PC-3 (cell line): ENCODE measurements around the gene DUSP2. TPM values are rescaled to one million over a fixed set of nuclear protein-coding genes. Genes with fewer than 3 reads are reported as not detected.
A peak's percentile ranks its signal among the peaks of the same experiment; 100 is the strongest.

Experiments used
- ATAC-seq: fragments of 200-7000 bp; cut with Tn5 transposase; 2 replicates; pipeline ENCODE4 v1.9.1; 2020; ENCODE audit warnings: mild to moderate bottlenecking, moderate library complexity
- BruUV-seq: library from RNA; stranded (reverse); fragments of 400-500 nt; replicated peaks from 2 replicates; lab custom pipeline; 2021; lab: Mats Ljungman, UMichigan
- CTCF ChIA-PET: fragments of 300-600 bp; sonication (Branson Sonifier 250); formaldehyde crosslinking; loops from one replicate; lab custom pipeline; 2022; ENCODE audit warnings: antibody characterized with exemption; lab: Charles Lee
- POLR2A ChIA-PET: fragments of 300-600 bp; sonication (Branson Sonifier 250); formaldehyde crosslinking; loops from one replicate; lab custom pipeline; 2022; ENCODE audit warnings: antibody characterized with exemption; ENCODE audit not compliant: unreplicated experiment; lab: Charles Lee
- DNase-seq: peaks from one replicate; pipeline ENCODE4 v3.0.0-alpha.2; 2015
- H2AFZ ChIP-seq: fragments of 300-600 bp; sonication (generic); 2 replicates; pipeline ENCODE4 v1.6.0; 2016; ENCODE audit warnings: antibody characterized with exemption, low read length
- H3F3A ChIP-seq: fragments of 300-600 bp; sonication (generic); one replicate; pipeline ENCODE4 v1.6.0; 2017; ENCODE audit warnings: antibody characterized with exemption, low read length, control low read depth, mild to moderate bottlenecking; ENCODE audit not compliant: unreplicated experiment
- H3K27ac ChIP-seq: fragments of 300-600 bp; sonication (generic); 2 replicates; pipeline ENCODE4 v1.5.1; 2016; ENCODE audit warnings: mild to moderate bottlenecking, low read length
- H3K27me3 ChIP-seq: fragments of 300-600 bp; sonication (generic); 2 replicates; pipeline ENCODE4 v1.6.1; 2016; ENCODE audit warnings: low read length, mixed read lengths
- H3K36me3 ChIP-seq: fragments of 300-600 bp; sonication (generic); 2 replicates; pipeline ENCODE4 v1.6.1; 2016; ENCODE audit warnings: low read depth, mixed run types, low read length, mixed read lengths
- H3K4me1 ChIP-seq: fragments of 300-600 bp; sonication (generic); 2 replicates; pipeline ENCODE4 v1.5.1; 2016; ENCODE audit warnings: low read length; ENCODE audit not compliant: insufficient read depth
- H3K4me2 ChIP-seq: fragments of 300-600 bp; sonication (generic); 2 replicates; pipeline ENCODE4 v1.6.0; 2016; ENCODE audit warnings: low read length
- H3K4me3 ChIP-seq: fragments of 300-600 bp; sonication (generic); 2 replicates; pipeline ENCODE4 v1.5.1; 2016; ENCODE audit warnings: mild to moderate bottlenecking, low read length, mixed read lengths
- H3K79me2 ChIP-seq: fragments of 300-600 bp; sonication (generic); 2 replicates; pipeline ENCODE4 v1.6.1; 2017; ENCODE audit warnings: low read length, mixed read lengths
- H3K9ac ChIP-seq: fragments of 300-600 bp; sonication (generic); 2 replicates; pipeline ENCODE4 v1.6.0; 2016; ENCODE audit warnings: mild to moderate bottlenecking, low read length
- H3K9me2 ChIP-seq: fragments of 300-600 bp; sonication (generic); replicated peaks from 2 replicates; pipeline ENCODE4 v1.6.1; 2016; ENCODE audit warnings: mixed run types, low read length, mixed read lengths
- H3K9me3 ChIP-seq: fragments of 300-600 bp; sonication (generic); 2 replicates; pipeline ENCODE4 v1.6.1; 2016; ENCODE audit warnings: low read length, mixed read lengths
- H4K20me1 ChIP-seq: fragments of 300-600 bp; sonication (generic); 2 replicates; pipeline ENCODE4 v1.6.1; 2016; ENCODE audit warnings: low read length, mixed read lengths
- EZH2 ChIP-seq: fragments of 300-600 bp; sonication (generic); IDR thresholded peaks from one replicate; pipeline ENCODE4 v1.6.1; 2017; ENCODE audit warnings: antibody characterized with exemption, mild to moderate bottlenecking, low read length; ENCODE audit not compliant: unreplicated experiment
- EZH2phosphoT487 ChIP-seq: fragments of 300-600 bp; sonication (generic); IDR thresholded peaks from 2 replicates; pipeline ENCODE4 v1.6.1; 2018; ENCODE audit warnings: mild to moderate bottlenecking, antibody characterized with exemption, low read length, borderline replicate concordance
- intact Hi-C: fragments of 100-400 bp; cut with micrococcal nuclease; formaldehyde crosslinking; loops from 2 replicates; pipeline ENCODE4 v1.9.0; 2023
- total RNA-seq: library from RNA; depleted of rRNA; stranded (reverse); fragments of >200 nt; gene quantifications from 2 replicates; pipeline ENCODE4 v1.2.3, GENCODE V29; 2014
- TF ChIP-seq, protein P1 (sequence below): fragments of 300-600 bp; sonication (generic); conservative IDR thresholded peaks from 2 replicates; pipeline ENCODE4 v1.5.1; 2017; ENCODE audit warnings: antibody characterized with exemption, low read depth, mild to moderate bottlenecking, low read length

The DUSP2 gene
- total RNA-seq, 1 experiment from 2014 or later, result 6.9 TPM

DNA sequence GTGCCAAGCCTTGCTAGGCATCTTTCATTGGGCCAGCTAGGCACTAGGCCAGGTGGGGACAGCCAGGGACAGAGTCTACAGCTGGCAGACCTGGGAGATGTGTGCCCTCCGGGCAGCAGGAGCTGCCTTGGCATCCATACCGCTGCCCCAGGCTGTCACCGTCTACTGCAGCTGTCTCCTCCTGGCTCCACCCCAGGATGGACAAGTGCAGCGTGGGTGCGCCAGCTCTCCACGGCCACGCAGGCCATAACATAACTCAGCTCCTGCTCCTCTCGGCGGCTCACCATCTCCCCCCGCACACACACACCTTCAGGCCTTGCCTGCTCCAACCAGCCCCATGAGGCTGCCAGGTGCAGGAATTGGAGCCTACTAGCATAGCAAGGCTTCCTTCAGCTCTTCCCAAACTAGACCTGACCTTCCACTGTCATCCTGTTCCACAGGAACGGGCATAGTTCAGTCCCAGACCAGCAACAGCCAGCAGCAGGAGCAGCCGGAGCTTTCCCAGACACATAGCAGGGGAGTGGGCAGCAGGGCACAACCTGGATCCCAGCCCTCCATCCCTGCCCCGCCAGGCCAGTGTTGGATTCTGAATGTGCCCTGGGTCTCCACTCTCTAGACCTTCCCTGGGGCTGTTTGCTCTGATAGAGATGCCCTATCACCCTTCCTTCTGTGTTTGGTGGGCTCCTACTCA is 26.4 kb downstream of the DUSP2 start:
- no peaks in the 10 kb centered on the region for H3K79me2 ChIP-seq
- ChIA-PET CTCF (interaction anchor here (0.6 to 0.7 kb wide), 3 partner anchors 96 to 269 kb away, joined by 3 read pairs; no protein-coding TSS in a partner anchor), POLR2A (interaction anchor here (0.5 kb wide), 1 partner anchor 97 kb away, joined by 3 read pairs; no protein-coding TSS in a partner anchor)
- H3K27me3 ChIP-seq, result peaks cover 27% of the 10 kb centered on the region
- H3K27ac ChIP-seq, result no peak overlapping the region
- H4K20me1 ChIP-seq, result no peaks in the 10 kb centered on the region
- H3K36me3 ChIP-seq, result no peaks in the 10 kb centered on the region
- no peak for ATAC-seq
- no peak overlapping the region for H3K4me3 ChIP-seq
- BruUV-seq, result no TSS peak
- intact Hi-C loops, result no loop called here
- peaks cover 7% of the 10 kb centered on the region for H3K4me1 ChIP-seq
- DNase-seq, result no peak
- TF ChIP-seq, protein P1, sequence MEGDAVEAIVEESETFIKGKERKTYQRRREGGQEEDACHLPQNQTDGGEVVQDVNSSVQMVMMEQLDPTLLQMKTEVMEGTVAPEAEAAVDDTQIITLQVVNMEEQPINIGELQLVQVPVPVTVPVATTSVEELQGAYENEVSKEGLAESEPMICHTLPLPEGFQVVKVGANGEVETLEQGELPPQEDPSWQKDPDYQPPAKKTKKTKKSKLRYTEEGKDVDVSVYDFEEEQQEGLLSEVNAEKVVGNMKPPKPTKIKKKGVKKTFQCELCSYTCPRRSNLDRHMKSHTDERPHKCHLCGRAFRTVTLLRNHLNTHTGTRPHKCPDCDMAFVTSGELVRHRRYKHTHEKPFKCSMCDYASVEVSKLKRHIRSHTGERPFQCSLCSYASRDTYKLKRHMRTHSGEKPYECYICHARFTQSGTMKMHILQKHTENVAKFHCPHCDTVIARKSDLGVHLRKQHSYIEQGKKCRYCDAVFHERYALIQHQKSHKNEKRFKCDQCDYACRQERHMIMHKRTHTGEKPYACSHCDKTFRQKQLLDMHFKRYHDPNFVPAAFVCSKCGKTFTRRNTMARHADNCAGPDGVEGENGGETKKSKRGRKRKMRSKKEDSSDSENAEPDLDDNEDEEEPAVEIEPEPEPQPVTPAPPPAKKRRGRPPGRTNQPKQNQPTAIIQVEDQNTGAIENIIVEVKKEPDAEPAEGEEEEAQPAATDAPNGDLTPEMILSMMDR, result no peak
- TF ChIP-seq EZH2phosphoT487, result no peak
- no peak for TF ChIP-seq EZH2
- H3K9ac ChIP-seq, result no peak overlapping the region
- H3K9me3 ChIP-seq, result no peaks in the 10 kb centered on the region
- H2AFZ ChIP-seq, result no peak overlapping the region
- no peak overlapping the region for H3K4me2 ChIP-seq
- no peaks in the 10 kb centered on the region for H3F3A ChIP-seq
- no peaks in the 10 kb centered on the region for H3K9me2 ChIP-seq

DNA sequence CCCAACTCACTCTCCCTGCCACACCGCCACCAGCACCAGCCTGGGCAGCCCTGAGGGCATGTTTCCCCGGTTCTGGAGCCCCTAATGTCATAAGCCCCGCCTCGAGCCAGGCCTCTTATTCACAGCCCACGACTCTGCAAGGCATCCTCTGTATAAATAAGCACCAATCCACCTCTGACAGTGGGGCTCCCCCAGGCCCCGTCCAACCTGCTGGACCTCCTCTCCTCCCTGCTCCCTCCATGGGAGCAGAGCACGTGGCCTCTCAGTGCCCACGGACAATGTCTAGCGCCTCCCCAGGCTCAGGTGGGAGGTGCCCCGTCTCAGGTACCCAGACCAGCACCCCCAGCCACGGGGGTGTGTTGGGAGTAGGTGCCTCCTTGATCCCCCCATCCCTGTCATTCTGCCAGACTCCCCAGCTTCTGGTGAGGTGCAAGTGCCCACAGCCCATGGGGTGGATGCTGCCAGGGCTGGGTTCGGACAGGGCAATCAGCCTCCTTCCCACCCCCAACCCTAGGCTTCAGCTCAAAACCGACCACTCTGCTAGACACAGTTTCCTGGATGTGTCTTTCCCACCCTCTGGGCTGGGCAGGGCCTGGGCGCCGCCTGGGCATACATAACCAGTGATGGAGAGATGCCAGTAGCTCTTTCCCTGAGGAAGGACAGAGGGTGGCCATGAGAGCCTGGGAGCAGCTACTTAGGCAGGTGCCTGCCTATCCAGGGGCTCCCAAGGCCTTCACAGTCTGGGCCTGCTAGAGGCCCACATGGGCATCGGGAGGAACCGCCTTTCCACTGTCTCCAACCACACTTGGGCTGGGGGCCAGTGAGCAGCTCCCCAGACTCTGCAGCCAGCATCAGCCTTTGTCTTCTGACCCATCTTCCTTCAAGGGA is 27.3 kb downstream of the DUSP2 start:
- no peak for ATAC-seq
- H3K4me3 ChIP-seq, result 0 out of 2 replicates have a peak overlapping the region, but pooled peaks have one; percentile 64
- peaks cover 27% of the 10 kb centered on the region for H3K27me3 ChIP-seq

More for the DNA sequence above, 27.3 kb downstream of the DUSP2 start:
- no peaks in the 10 kb centered on the region for H4K20me1 ChIP-seq
- no peak overlapping the region for H3K9ac ChIP-seq
- BruUV-seq, result no TSS peak
- peak; percentile 19 for DNase-seq
- H3K9me3 ChIP-seq, result no peaks in the 10 kb centered on the region
- TF ChIP-seq EZH2phosphoT487, result no peak
- TF ChIP-seq, protein P1, result peak; percentile 29; the same call in 1 of the 2 replicates
- H3K79me2 ChIP-seq, result no peaks in the 10 kb centered on the region
- no peak overlapping the region for H2AFZ ChIP-seq
- CTCF ChIA-PET, result interaction anchor here (0.6 to 0.7 kb wide), 2 partner anchors 96 to 126 kb away, joined by 3 read pairs; no protein-coding TSS in a partner anchor
- POLR2A ChIA-PET, result interaction anchor here (0.5 kb wide), 1 partner anchor 96 kb away, joined by 3 read pairs; no protein-coding TSS in a partner anchor
- peak overlapping the region; percentile 94 for H3K4me2 ChIP-seq
- H3K27ac ChIP-seq, result no peak overlapping the region
- no peaks in the 10 kb centered on the region for H3K9me2 ChIP-seq
- H3K4me1 ChIP-seq, result peaks cover 7% of the 10 kb centered on the region
- H3K36me3 ChIP-seq, result no peaks in the 10 kb centered on the region
- intact Hi-C loops, result no loop called here
- H3F3A ChIP-seq, result no peaks in the 10 kb centered on the region
